Measurements from ENCODE around the gene AP3S2. TPM values are rescaled to one million over a fixed set of nuclear protein-coding genes. Genes with fewer than 3 reads are reported as not detected.
"Not testable (repeated sequence)": the region's sequence is repeated elsewhere in the genome, so short reads cannot be mapped to it uniquely, and the experiment has no call there.

AP3S2 gene
- total and polyA plus RNA-seq, 7 donors = 24.1 to 88.5 (median 33.5) TPM

GRCh38 chr15:89858661-89859458, 34.9 kb downstream of the AP3S2 start:
- no peaks in the 10 kb centered on the region for H3K4me1 ChIP-seq
- intact Hi-C loops (cut with DNase I) = no loop called here
- H3K36me3 ChIP-seq = peaks cover 0 to 68% (median 3%) of the 10 kb centered on the region in 4 donors
- DNase-seq = no peak
- no peak for TF ChIP-seq POLR2A (IDR thresholded peaks at IDR 0.05)
- 46 to 82% methylated on average over 9 of the region's 9 CpGs for WGBS, 2 donors
- H3K4me3 ChIP-seq = no peak overlapping the region
- H3K27ac ChIP-seq = no peak overlapping the region
- H3K27me3 ChIP-seq = no peaks in the 10 kb centered on the region
- H3K9me3 ChIP-seq = no peaks in the 10 kb centered on the region

DNA sequence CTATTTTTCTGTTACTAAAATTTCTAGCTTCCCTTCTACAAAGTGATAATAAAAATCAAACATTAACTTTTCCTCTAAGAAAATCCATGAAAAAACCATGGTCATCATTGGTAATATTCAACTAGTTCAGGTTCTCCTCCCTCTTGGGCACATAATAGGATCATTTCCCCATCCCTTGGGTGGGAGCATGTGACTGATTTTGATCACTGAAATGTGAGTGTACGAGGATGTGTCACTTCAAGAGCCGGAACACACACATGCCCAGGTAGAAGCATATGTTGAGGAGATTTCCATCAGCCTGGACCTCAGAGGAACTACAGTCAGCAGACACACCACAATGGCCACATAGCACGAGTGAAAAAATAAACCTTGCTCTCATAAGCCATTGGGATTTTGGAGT, 36.1 kb downstream of the AP3S2 start:
- no peak for DNase-seq
- H3K36me3 ChIP-seq = peaks cover 0 to 62% (median 3%) of the 10 kb centered on the region in 4 donors
- H3K27me3 ChIP-seq = no peaks in the 10 kb centered on the region
- H3K4me1 ChIP-seq = no peaks in the 10 kb centered on the region
- TF ChIP-seq EP300 (IDR thresholded peaks at IDR 0.05) = no peak
- no peak for TF ChIP-seq CTCF (IDR thresholded peaks at IDR 0.05)
- no peak for TF ChIP-seq POLR2A (IDR thresholded peaks at IDR 0.05)
- TF ChIP-seq POLR2AphosphoS5 (IDR thresholded peaks at IDR 0.05) = no peak
- no peaks in the 10 kb centered on the region for H3K9me3 ChIP-seq
- no peak overlapping the region for H3K4me3 ChIP-seq
- intact Hi-C loops (cut with DNase I) = no loop called here
- 16 to 65% methylated on average over 3 of the region's 3 CpGs for WGBS, 2 donors
- H3K27ac ChIP-seq = no peak overlapping the region

DNA sequence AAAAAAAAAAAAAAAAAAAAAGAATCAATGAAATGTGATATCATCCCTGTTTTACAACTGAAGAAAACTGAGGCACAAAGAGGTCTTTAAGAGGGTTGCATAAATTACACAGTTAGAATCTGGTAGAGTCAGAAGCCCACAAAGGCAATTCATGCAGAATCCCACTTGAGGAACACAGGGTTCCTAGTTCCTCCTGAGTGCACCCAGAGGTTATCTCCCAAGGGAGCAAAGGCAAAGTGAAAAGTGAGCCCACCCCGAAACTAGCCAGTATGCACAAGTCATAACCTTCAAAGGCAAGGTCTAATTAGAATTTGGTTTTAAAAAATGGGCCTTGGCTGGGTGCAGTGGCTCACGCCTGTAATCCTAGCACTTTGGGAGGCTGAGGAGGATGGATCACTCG, 37.8 kb downstream of the AP3S2 start:
- TF ChIP-seq CTCF (IDR thresholded peaks at IDR 0.05) (no peak), POLR2A (IDR thresholded peaks at IDR 0.05) (no peak), POLR2AphosphoS5 (IDR thresholded peaks at IDR 0.05) (no peak), EP300 (IDR thresholded peaks at IDR 0.05) (no peak)
- Histone ChIP-seq H3K36me3 (peaks cover 0 to 63% (median 9%) of the 10 kb centered on the region in 4 donors), H3K27me3 (no peaks in the 10 kb centered on the region), H3K9me3 (no peaks in the 10 kb centered on the region), H3K4me1 (no peaks in the 10 kb centered on the region), H3K27ac (no peak overlapping the region), H3K4me3 (no peak overlapping the region)
- no peak for DNase-seq
- intact Hi-C loops (cut with DNase I) = no loop called here
- 94 to 96% methylated on average over 3 of the region's 3 CpGs for WGBS, 2 donors

DNA sequence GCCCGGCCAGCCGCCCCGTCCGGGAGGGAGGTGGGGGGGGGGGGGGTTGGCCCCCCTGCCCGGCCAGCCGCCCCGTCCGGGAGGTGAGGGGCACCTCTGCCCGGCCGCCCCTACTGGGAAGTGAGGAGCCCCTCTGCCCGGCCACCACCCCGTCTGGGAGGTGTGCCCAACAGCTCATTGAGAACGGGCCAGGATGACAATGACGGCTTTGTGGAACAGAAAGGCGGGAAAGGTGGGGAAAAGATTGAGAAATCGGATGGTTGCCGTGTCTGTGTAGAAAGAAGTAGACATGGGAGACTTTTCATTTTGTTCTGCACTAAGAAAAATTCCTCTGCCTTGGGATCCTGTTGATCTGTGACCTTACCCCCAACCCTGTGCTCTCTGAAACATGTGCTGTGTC, 38.9 kb downstream of the AP3S2 start:
- DNase-seq; H3K27ac ChIP-seq; H3K9me3 ChIP-seq; intact Hi-C loops (cut with DNase I); H3K4me1 ChIP-seq; H3K27me3 ChIP-seq; H3K4me3 ChIP-seq: not testable (repeated sequence)
- H3K36me3 ChIP-seq = peaks cover 0 to 63% (median 11%) of the 10 kb centered on the region in 4 donors
- 68 to 92% methylated on average over 11 of the region's 17 CpGs for WGBS, 2 donors

DNA sequence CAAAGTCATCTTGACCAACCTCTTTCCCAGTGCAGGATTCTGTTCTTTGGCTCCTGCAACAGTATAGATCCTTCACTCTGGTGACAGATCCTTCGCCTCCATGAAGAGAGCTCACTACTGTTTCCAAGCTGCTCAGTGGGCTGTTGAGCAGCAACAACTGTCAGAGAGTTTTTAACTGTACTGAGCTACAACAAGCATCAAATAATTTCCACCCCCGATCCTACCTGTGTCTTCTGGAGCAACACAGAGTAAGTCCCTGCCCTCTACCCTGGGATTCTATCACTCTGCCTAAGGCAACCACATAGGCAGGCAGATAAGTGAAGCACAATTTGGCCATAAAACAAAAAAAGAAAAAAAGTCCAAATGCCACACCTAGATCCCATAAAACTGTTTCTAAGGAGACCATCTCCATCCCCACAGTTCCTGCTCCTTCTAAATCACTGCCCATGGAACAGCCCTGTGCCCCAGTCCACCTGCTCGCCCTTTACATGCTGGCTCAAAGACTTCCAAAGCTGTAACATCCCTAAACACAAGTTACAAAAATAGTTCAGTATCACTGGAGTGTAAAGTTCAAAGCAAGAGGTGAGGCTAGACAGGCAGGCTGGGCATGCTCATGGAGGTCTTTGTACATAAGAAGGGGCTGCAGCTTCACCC, 41.3 kb downstream of the AP3S2 start:
- H3K27ac ChIP-seq = no peak overlapping the region
- WGBS, 2 donors = 28 to 77% methylated on average over 3 of the region's 3 CpGs
- peaks cover 0 to 53% (median 12%) of the 10 kb centered on the region in 4 donors for H3K36me3 ChIP-seq
- no peaks in the 10 kb centered on the region for H3K4me1 ChIP-seq
- TF ChIP-seq EP300 (IDR thresholded peaks at IDR 0.05) (no peak), POLR2A (IDR thresholded peaks at IDR 0.05) (no peak), CTCF (IDR thresholded peaks at IDR 0.05) (no peak), POLR2AphosphoS5 (IDR thresholded peaks at IDR 0.05) (no peak)
- no peaks in the 10 kb centered on the region for H3K27me3 ChIP-seq
- intact Hi-C loops (cut with DNase I) = no loop called here
- no peak overlapping the region for H3K4me3 ChIP-seq
- no peak for DNase-seq
- no peaks in the 10 kb centered on the region for H3K9me3 ChIP-seq
